Endothelial cell of umbilical vein (primary cell): ENCODE data around the gene P2RY2. TPM values are rescaled to one million over a fixed set of nuclear protein-coding genes. Genes with fewer than 3 reads are reported as not detected.

ENCODE experiments used
- BruUV-seq: library from RNA; stranded (reverse); fragments of 400-500 nt; replicated peaks from 2 replicates; lab custom pipeline; 2021; lab: Mats Ljungman, UMichigan
- CTCF ChIA-PET: fragments of 300-600, 350-600 bp; sonication (Branson Sonifier 250); formaldehyde crosslinking; loops from one replicate; lab custom pipeline; 2021; ENCODE audit warnings: antibody characterized with exemption, inconsistent platforms; lab: Charles Lee
- POLR2A ChIA-PET: fragments of 300-600, 350-600 bp; sonication (Branson Sonifier 250); formaldehyde crosslinking; loops from one replicate; lab custom pipeline; 2021; ENCODE audit warnings: antibody characterized with exemption, inconsistent platforms; lab: Charles Lee
- DNase-seq: peaks from one replicate; pipeline ENCODE4 v3.0.0-alpha.2; 2011; ENCODE audit warnings: low read depth, low spot score
- FAIRE-seq: peaks from 2 replicates; lab custom pipeline; 2011; peaks lifted over from hg19 to GRCh38; lab: Jason Lieb, UNC
- H2AFZ ChIP-seq: 2 replicates; pipeline ENCODE4 v1.6.0; 2012; ENCODE audit warnings: low read depth, low read length, control low read depth, inconsistent platforms
- H3K27ac ChIP-seq: 2 replicates; pipeline ENCODE4 v1.5.1; 2011; ENCODE audit warnings: low read depth, mild to moderate bottlenecking, control low read depth, low read length, moderate library complexity; ENCODE audit not compliant: insufficient read depth
- H3K27me3 ChIP-seq, 2 experiments: 2 replicates each; pipeline versions ENCODE4 v1.6.0 to v1.6.1; 2011; ENCODE audit warnings: low read length in 2 of 2, mixed read lengths in 1 of 2; ENCODE audit not compliant: control insufficient read depth in 2 of 2, insufficient read depth in 2 of 2
- H3K36me3 ChIP-seq, 2 experiments: 2 replicates in 1 of 2; 3 replicates in 1 of 2; pipeline ENCODE4 v1.5.1; 2011; ENCODE audit warnings: low read length in 2 of 2, mild to moderate bottlenecking in 1 of 2, moderate library complexity in 1 of 2; ENCODE audit not compliant: control insufficient read depth in 2 of 2, insufficient read depth in 2 of 2; ENCODE audit errors: extremely low read depth in 1 of 2
- H3K4me1 ChIP-seq: 3 replicates; pipeline ENCODE4 v1.5.1; 2011; ENCODE audit warnings: mild to moderate bottlenecking, low read length; ENCODE audit not compliant: control insufficient read depth, insufficient read depth; ENCODE audit errors: extremely low read depth
- H3K4me2 ChIP-seq: 2 replicates; pipeline ENCODE4 v1.6.1; 2011; ENCODE audit warnings: low read length, control low read depth, mixed read lengths; ENCODE audit not compliant: insufficient read depth
- H3K4me3 ChIP-seq, 3 experiments: fragments of 200-600 bp in 1 of 3; sonication (generic), shearing (Covaris generic) in 1 of 3; replicated peaks in 1 of 3; 2 replicates each; pipeline ENCODE4 v1.5.1; 2011 to 2016; ENCODE audit warnings: control low read depth in 3 of 3, low read length in 3 of 3, mild to moderate bottlenecking in 2 of 3, inconsistent platforms in 1 of 3, low read depth in 1 of 3, moderate library complexity in 1 of 3; ENCODE audit not compliant: insufficient read depth in 1 of 3
- H3K79me2 ChIP-seq: 2 replicates; pipeline ENCODE4 v1.6.0; 2012; ENCODE audit warnings: low read length, inconsistent platforms; ENCODE audit not compliant: control insufficient read depth, insufficient read depth
- H3K9ac ChIP-seq: replicated peaks from 2 replicates; pipeline ENCODE3; 2011; ENCODE audit warnings: low read length, control low read depth; ENCODE audit not compliant: insufficient read depth; ENCODE audit errors: extremely low read depth
- H3K9me1 ChIP-seq: replicated peaks from 3 replicates; pipeline ENCODE4 v1.6.0; 2011; ENCODE audit warnings: mild to moderate bottlenecking, low read length; ENCODE audit not compliant: control insufficient read depth, insufficient read depth; ENCODE audit errors: extremely low read depth
- H3K9me3 ChIP-seq: replicated peaks from 2 replicates; pipeline ENCODE4 v1.5.1; 2012; ENCODE audit warnings: low read length, inconsistent platforms; ENCODE audit not compliant: control insufficient read depth, insufficient read depth
- H4K20me1 ChIP-seq: replicated peaks from 2 replicates; pipeline ENCODE3; 2011; ENCODE audit warnings: mild to moderate bottlenecking, low read length; ENCODE audit not compliant: control insufficient read depth, insufficient read depth; ENCODE audit errors: extremely low read depth
- MAX ChIP-seq: IDR thresholded peaks from 2 replicates; pipeline ENCODE4 v1.6.1; 2011; ENCODE audit not compliant: insufficient read depth, insufficient read length
- POLR2A ChIP-seq: IDR thresholded peaks from 2 replicates; pipeline ENCODE4 v1.6.1; 2012; ENCODE audit warnings: low read depth, mild to moderate bottlenecking, control low read depth, low read length
- POLR2AphosphoS5 ChIP-seq: IDR thresholded peaks from 2 replicates; pipeline ENCODE4 v1.6.1; 2012; ENCODE audit warnings: low read depth, mild to moderate bottlenecking, control low read depth, low read length, moderate library complexity; ENCODE audit not compliant: insufficient read depth
- dilution Hi-C: fragments of 300-500 bp; cut with MboI; formaldehyde crosslinking; loops from one replicate; pipeline ENCODE4 v1.15.0; 2019; ENCODE audit warnings: low sequenced_read_pairs; ENCODE audit not compliant: extremely low pct_ligation_motif_present
- intact Hi-C: fragments of 100-400 bp; cut with micrococcal nuclease; formaldehyde crosslinking; loops from one replicate; pipeline ENCODE4 v1.10.0; 2022
- polyA plus RNA-seq, 4 experiments: library from polyadenylated mRNA; depleted of rRNA in 3 of 4; stranded (reverse) in 3 of 4; unstranded in 1 of 4; fragments of >200 nt; gene quantifications; 2 replicates each; pipeline versions ENCODE4 v1.2.1 to v1.2.3, GENCODE V29; 2011 to 2012; ENCODE audit warnings: missing spikeins in 1 of 4
- total RNA-seq: library from RNA; stranded (reverse); gene quantifications from 2 replicates; pipeline ENCODE4 v1.2.3, GENCODE V29; 2021

P2RY2 gene
- total and polyA plus RNA-seq, 2 donors (not counting 3 experiments of a cell fraction or from before 2014, with no cell fraction given), result 4.8 to 5.6 TPM

GRCh38 chr11:73215191-73216134, 2.6 kb upstream of the P2RY2 start:
- no peaks in the 10 kb centered on the region for H3K36me3 ChIP-seq
- no peaks in the 10 kb centered on the region for H4K20me1 ChIP-seq
- POLR2A ChIA-PET, result no interaction called here
- no peak for DNase-seq
- no peaks in the 10 kb centered on the region for H3K27me3 ChIP-seq
- H3K4me2 ChIP-seq, result no peak overlapping the region
- no peak for TF ChIP-seq MAX
- no peak for TF ChIP-seq POLR2A
- H3K4me1 ChIP-seq, result no peaks in the 10 kb centered on the region
- intact Hi-C loops (no loop called here), dilution Hi-C loops (no loop called here)
- no TSS peak for BruUV-seq
- CTCF ChIA-PET, result no interaction called here
- no peak overlapping the region for H3K4me3 ChIP-seq
- no peak for FAIRE-seq
- H3K9ac ChIP-seq, result no peak overlapping the region
- H3K27ac ChIP-seq, result no peak overlapping the region
- no peaks in the 10 kb centered on the region for H3K9me1 ChIP-seq
- H3K9me3 ChIP-seq, result no peaks in the 10 kb centered on the region
- H2AFZ ChIP-seq, result no peak overlapping the region
- no peaks in the 10 kb centered on the region for H3K79me2 ChIP-seq

- ChIA-PET POLR2A (no interaction called here), CTCF (interaction anchor here (1.5 to 1.9 kb wide), 2 partner anchors 8 to 135 kb away, joined by 3 to 11 read pairs; no protein-coding TSS in a partner anchor)
- Histone ChIP-seq H3K79me2 (no peaks in the 10 kb centered on the region), H3K27me3 (no peaks in the 10 kb centered on the region), H3K9me3 (no peaks in the 10 kb centered on the region), H3K36me3 (no peaks in the 10 kb centered on the region), H3K9me1 (no peaks in the 10 kb centered on the region), H2AFZ (no peak overlapping the region), H3K4me1 (no peaks in the 10 kb centered on the region), H3K9ac (no peak overlapping the region), H3K4me3 (no peak overlapping the region), H3K4me2 (no peak overlapping the region), H4K20me1 (no peaks in the 10 kb centered on the region), H3K27ac (no peak overlapping the region)
- no TSS peak for BruUV-seq
- dilution Hi-C loops (no loop called here), intact Hi-C loops (no loop called here)
- TF ChIP-seq MAX, result no peak
- no peak for TF ChIP-seq POLR2AphosphoS5
- no peak for FAIRE-seq
- no peak for DNase-seq
These were observed 1.6 kb upstream of the P2RY2 start for GRCh38 chr11:73216465-73216864.
